ENCODE measurements around the gene SLC6A1.
"Not testable (repeated sequence)": the region's sequence is repeated elsewhere in the genome, so short reads cannot be mapped to it uniquely, and the experiment has no call there.

DNA sequence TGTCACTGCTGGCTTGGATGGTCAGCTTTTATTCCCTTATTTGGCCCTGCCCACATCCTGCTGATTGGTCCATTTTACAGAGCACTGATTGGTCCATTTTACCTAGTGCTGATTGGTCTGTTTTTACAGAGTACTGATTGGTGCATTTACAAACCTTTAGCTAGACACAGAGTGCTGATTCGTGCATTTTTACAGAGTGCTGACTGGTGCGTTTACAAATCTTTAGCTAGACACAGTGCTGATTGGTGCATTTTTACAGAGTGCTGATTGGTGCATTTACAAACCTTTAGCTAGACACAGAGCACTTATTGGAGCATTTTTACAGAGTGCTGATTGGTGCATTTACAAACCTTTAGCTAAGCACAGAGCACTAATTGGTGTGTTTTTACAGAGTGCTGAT is 82.6 kb downstream of the SLC6A1 start:
- TF ChIP-seq POLR2A (IDR thresholded peaks at IDR 0.05; ENCODE audit: low read depth); POLR2AphosphoS5 (IDR thresholded peaks at IDR 0.05); EP300 (IDR thresholded peaks at IDR 0.05): not testable (repeated sequence)
